Stimulated activated naive CD8-positive, alpha-beta T cell treated with anti-CD3 and anti-CD28 coated beads, Interleukin-15, Interleukin-2, amounts not matched to agents 100 U/mL and 50 U/mL, for 24 hours (primary cell): ENCODE results near the gene DBNDD1.
A peak's percentile ranks its signal among the peaks of the same experiment; 100 is the strongest.
"Not testable (repeated sequence)": the region's sequence is repeated elsewhere in the genome, so short reads cannot be mapped to it uniquely, and the experiment has no call there.

Experiments used
- ATAC-seq: fragments of 150-1000 bp; cut with Tn5 transposase; one replicate; pipeline ENCODE4 v1.10.0; 2021
- DNase-seq: peaks from one replicate; pipeline ENCODE4 v3.0.0; 2021

The DBNDD1 gene

GRCh38 chr16:89990799-89991198 is 28.5 kb downstream of the DBNDD1 start:
- ATAC-seq (no peak), DNase-seq (no peak)

DNA sequence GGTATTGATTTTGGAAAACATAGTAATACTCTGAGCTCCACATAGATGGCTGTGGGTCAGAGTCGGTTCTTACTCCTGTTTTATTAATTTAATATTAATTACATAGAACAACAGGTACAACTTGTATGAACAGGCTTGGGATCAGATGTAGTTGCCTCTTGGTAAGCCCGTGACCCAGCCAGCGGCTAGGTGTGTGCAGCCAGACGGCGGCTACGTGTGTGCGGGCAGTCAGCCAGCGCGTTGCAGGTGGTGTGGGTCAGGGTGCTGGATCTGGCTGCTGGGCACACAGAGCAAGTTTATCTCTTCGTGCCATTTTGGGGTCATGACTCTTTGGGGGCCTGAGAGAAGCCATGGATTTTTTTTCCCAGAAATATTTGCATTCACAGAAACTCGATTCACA is 30.3 kb downstream of the DBNDD1 start:
- DNase-seq (no peak), ATAC-seq (no peak)

GRCh38 chr16:89987169-89987568 is 32.1 kb downstream of the DBNDD1 start:
- no peak for DNase-seq
- no peak for ATAC-seq

- DNase-seq (no peak), ATAC-seq (no peak)
Observed at GRCh38 chr16:89986600-89986999, 32.7 kb downstream of the DBNDD1 start.

GRCh38 chr16:89985219-89985618 is 34.0 kb downstream of the DBNDD1 start:
- ATAC-seq (no peak), DNase-seq (no peak)

- ATAC-seq = no peak
- DNase-seq = no peak
Observed at GRCh38 chr16:89984216-89984615, 35.0 kb downstream of the DBNDD1 start.

GRCh38 chr16:89983536-89983935 is 35.7 kb downstream of the DBNDD1 start:
- DNase-seq = no peak

DNA sequence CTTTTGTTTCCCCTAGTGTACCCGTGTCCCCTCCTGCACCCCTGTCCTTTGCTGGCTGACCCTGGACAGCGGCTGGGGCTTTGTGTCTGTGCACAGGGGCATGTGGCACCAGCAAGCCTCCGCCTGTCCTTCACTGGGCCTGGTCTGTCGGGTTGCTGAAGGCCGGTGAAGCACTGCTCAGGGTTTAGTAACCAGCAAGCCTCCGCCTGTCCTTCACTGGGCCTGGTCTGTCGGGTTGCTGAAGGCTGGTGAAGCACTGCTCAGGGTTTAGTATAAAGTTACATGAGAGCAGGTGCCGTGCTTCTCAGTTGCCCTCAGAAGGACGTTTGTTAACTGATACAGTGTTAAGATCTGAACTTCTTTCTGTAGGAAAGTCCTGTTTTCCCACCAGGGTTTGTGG is 36.9 kb downstream of the DBNDD1 start:
- no peak for DNase-seq
- ATAC-seq = no peak

More at GRCh38 chr16:89983536-89983935, 35.7 kb downstream of the DBNDD1 start:
- no peak for ATAC-seq

GRCh38 chr16:89981414-89981813 is 37.8 kb downstream of the DBNDD1 start:
- ATAC-seq = peak; percentile 82

DNA sequence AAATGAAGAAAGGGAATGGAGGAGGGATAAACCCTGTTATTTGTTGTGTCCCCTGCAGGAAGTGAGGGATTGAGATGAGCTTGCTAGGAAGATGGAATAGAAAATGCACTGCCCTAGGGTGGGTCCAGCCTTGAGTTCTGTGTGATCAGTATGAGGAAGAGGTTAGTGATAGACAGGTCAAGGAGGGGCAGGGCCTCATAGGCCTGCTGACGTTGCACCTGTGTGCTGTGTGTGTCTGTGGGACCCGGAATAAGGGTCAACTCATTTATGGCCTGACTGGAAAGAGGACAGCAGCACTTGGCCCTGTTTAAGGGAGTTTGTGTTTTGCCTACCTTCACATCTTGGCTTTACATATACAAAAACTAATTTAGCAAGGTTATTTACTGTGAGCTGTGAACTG is 44.4 kb downstream of the DBNDD1 start:
- ATAC-seq (no peak), DNase-seq (no peak)

More at GRCh38 chr16:89981414-89981813, 37.8 kb downstream of the DBNDD1 start:
- peak; percentile 31 for DNase-seq

- DNase-seq = no peak
- no peak for ATAC-seq
Observed at GRCh38 chr16:89973654-89974335, 45.5 kb downstream of the DBNDD1 start.

GRCh38 chr16:89973235-89973634 is 46.0 kb downstream of the DBNDD1 start:
- DNase-seq (no peak), ATAC-seq (no peak)

DNA sequence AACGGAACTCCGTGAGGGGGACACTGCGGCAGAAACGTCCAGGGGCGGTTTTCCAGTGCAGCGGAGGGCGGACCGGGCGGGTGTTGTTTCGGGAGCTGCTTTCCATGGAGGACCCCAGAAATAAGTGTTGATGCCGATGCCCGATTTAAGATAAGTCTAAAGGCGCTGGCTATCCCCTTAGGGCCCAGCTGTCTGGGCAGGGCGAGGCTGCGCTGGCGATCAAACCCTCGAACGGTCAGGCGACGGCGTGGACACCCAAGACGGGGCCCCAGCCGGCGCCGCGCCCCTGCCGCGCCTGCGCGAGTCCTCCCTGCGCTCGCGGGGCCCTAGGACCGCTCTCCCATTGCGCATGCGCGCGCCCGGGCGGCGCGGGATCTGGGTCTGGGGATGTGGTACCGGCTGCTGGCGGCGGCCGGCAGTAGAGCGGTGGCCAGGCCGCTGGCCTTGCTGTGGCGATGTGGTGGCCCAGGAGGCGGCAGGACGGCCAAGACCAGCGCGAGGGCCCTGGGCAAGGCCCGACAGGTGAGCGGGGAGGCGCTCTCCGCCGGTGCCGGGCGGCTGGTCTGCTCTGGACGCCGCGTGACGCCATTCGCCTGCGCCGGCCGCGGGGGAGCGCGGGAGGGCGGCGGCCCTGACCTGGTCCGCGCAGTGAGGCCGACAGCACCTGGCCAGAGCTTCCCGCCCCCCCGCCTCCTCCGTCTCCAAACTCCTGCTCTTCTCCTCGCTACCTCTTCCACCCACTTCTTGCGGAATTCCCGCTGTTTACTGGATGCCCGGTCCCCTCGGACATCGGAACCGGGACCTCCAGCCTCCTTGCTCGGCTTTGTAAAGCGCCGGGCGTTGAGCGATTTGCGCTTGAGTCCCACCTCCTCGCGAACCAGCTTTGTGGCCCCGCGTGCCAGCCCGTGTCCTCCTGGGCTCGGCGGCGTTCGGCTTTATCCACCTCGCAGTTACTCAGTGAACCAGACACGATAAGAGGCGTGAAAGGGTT is 46.7 kb downstream of the DBNDD1 start:
- peak; percentile 96 for ATAC-seq
- DNase-seq = peak; percentile 94

- no peak for DNase-seq
- no peak for ATAC-seq
Observed at GRCh38 chr16:89971495-89972243, 47.6 kb downstream of the DBNDD1 start.

GRCh38 chr16:89969741-89970410 is 49.4 kb downstream of the DBNDD1 start:
- DNase-seq (no peak), ATAC-seq (no peak)

- not testable (repeated sequence) for ATAC-seq
Observed at GRCh38 chr16:89968074-89968473, 51.2 kb downstream of the DBNDD1 start.

GRCh38 chr16:89967436-89967835 is 51.8 kb downstream of the DBNDD1 start:
- not testable (repeated sequence) for DNase-seq, ATAC-seq

More at GRCh38 chr16:89968074-89968473, 51.2 kb downstream of the DBNDD1 start:
- not testable (repeated sequence) for DNase-seq

- no peak for ATAC-seq
- DNase-seq = no peak
Observed at GRCh38 chr16:89966756-89967155, 52.5 kb downstream of the DBNDD1 start.

GRCh38 chr16:89965447-89966225 is 53.6 kb downstream of the DBNDD1 start:
- no peak for ATAC-seq

GRCh38 chr16:89964201-89964600 is 55.1 kb downstream of the DBNDD1 start:
- ATAC-seq = no peak
- DNase-seq = no peak

More at GRCh38 chr16:89965447-89966225, 53.6 kb downstream of the DBNDD1 start:
- DNase-seq = no peak
